ENCODE results near the gene SLC6A6.

SLC6A6 gene

GRCh38 chr3:14422016-14422963 lies 19.9 kb downstream of the SLC6A6 start:
- no peak for DNase-seq

GRCh38 chr3:14423197-14423743 lies 20.9 kb downstream of the SLC6A6 start:
- DNase-seq, result no peak

GRCh38 chr3:14423963-14424362 lies 21.6 kb downstream of the SLC6A6 start:
- no peak for DNase-seq

- peak; percentile 40 for DNase-seq
These were observed 22.5 kb downstream of the SLC6A6 start for GRCh38 chr3:14424711-14425580.

GRCh38 chr3:14425581-14426304 lies 23.3 kb downstream of the SLC6A6 start:
- peak; percentile 61 for DNase-seq

- DNase-seq, result no peak
These were observed 23.9 kb downstream of the SLC6A6 start for GRCh38 chr3:14426305-14426620.

GRCh38 chr3:14428087-14429033 lies 26.0 kb downstream of the SLC6A6 start:
- DNase-seq, result peak; percentile 59

GRCh38 chr3:14429237-14429636 lies 26.8 kb downstream of the SLC6A6 start:
- DNase-seq, result no peak

GRCh38 chr3:14429640-14430039 lies 27.2 kb downstream of the SLC6A6 start:
- DNase-seq, result no peak

- no peak for DNase-seq
These were observed 27.6 kb downstream of the SLC6A6 start for GRCh38 chr3:14430053-14430452.

GRCh38 chr3:14430706-14431451 lies 28.5 kb downstream of the SLC6A6 start:
- no peak for DNase-seq

- peak; percentile 31 for DNase-seq
These were observed 29.1 kb downstream of the SLC6A6 start for GRCh38 chr3:14431452-14431916.

- peak; percentile 97 for DNase-seq
These were observed 29.8 kb downstream of the SLC6A6 start for GRCh38 chr3:14431917-14432834.

GRCh38 chr3:14433106-14433505 lies 30.7 kb downstream of the SLC6A6 start:
- DNase-seq, result no peak

- no peak for DNase-seq
These were observed 31.7 kb downstream of the SLC6A6 start for GRCh38 chr3:14434126-14434497.

- DNase-seq, result no peak
These were observed 32.2 kb downstream of the SLC6A6 start for GRCh38 chr3:14434498-14435151.

- no peak for DNase-seq
These were observed 33.0 kb downstream of the SLC6A6 start for GRCh38 chr3:14435175-14436014.

GRCh38 chr3:14436954-14437281 lies 34.5 kb downstream of the SLC6A6 start:
- no peak for DNase-seq

Measured in stimulated activated CD4-positive, alpha-beta T cell treated with anti-CD3 and anti-CD28 coated beads, Interleukin-15, amount 100 ng/mL, for 24 hours (primary cell).